ENCODE data around the gene FRYL. TPM values are rescaled to one million over a fixed set of nuclear protein-coding genes. Genes with fewer than 3 reads are reported as not detected.

Gene FRYL
- total and polyA plus RNA-seq, 12 donors: 11.7 to 60.1 (median 36.4) TPM

GRCh38 chr4:48669086-48669485 lies 111.0 kb downstream of the FRYL start:
- DNase-seq (no peak), ATAC-seq (peak in 1 of 8 donors; percentile 18)
- no peak for TF ChIP-seq CTCF (IDR thresholded peaks at IDR 0.05)
- intact Hi-C loops (cut with DNase I): loop anchor here in 2 of 10 donors (5.0 kb wide), 1 partner anchor 77 kb away; no protein-coding TSS in a partner anchor
- peaks cover 0 to 71% (median 44%) of the 10 kb centered on the region in 9 donors for H3K4me1 ChIP-seq
- H3K9me3 ChIP-seq: peaks cover 0 to 5% (median 0%) of the 10 kb centered on the region in 11 donors
- WGBS, 2 donors: 94 to 97% methylated on average over 3 of the region's 3 CpGs
- no peak overlapping the region for H3K4me3 ChIP-seq
- H3K27ac ChIP-seq: peak overlapping the region in 4 of 10 donors; percentile 45 to 80 (median 67)
- no peaks in the 10 kb centered on the region for H3K27me3 ChIP-seq
- H3K36me3 ChIP-seq: no peaks in the 10 kb centered on the region

- Histone ChIP-seq H3K9me3 (peaks cover 0 to 5% (median 0%) of the 10 kb centered on the region in 11 donors), H3K4me1 (peaks cover 0 to 76% (median 44%) of the 10 kb centered on the region in 9 donors), H3K27me3 (no peaks in the 10 kb centered on the region), H3K4me3 (no peak overlapping the region), H3K36me3 (no peaks in the 10 kb centered on the region), H3K27ac (peak overlapping the region in 9 of 10 donors; percentile 33 to 80 (median 55))
- TF ChIP-seq CTCF (IDR thresholded peaks at IDR 0.05): no peak
- ATAC-seq (peak; percentile 24 to 85 (median 66)), DNase-seq (no peak)
- 72 to 76% methylated on average over 4 of the region's 4 CpGs for WGBS, 2 donors
- intact Hi-C loops (cut with DNase I): loop anchor here in 2 of 10 donors (5.0 kb wide), 1 partner anchor 76 kb away; no protein-coding TSS in a partner anchor
Observed at GRCh38 chr4:48668254-48669017, 111.6 kb downstream of the FRYL start.

GRCh38 chr4:48667148-48667547 lies 112.9 kb downstream of the FRYL start:
- peak in 5 of 8 donors; percentile 43 to 61 (median 53) for ATAC-seq
- Histone ChIP-seq H3K4me1 (peaks cover 0 to 63% (median 44%) of the 10 kb centered on the region in 9 donors), H3K27ac (peak overlapping the region in 6 of 10 donors; percentile 1 to 80 (median 38)), H3K36me3 (no peaks in the 10 kb centered on the region), H3K27me3 (no peaks in the 10 kb centered on the region), H3K9me3 (peaks cover 0 to 16% (median 6%) of the 10 kb centered on the region in 11 donors), H3K4me3 (no peak overlapping the region)
- WGBS, 2 donors: 54 to 62% methylated on average over 2 of the region's 2 CpGs
- TF ChIP-seq CTCF (IDR thresholded peaks at IDR 0.05): no peak
- intact Hi-C loops (cut with DNase I): loop anchor here in 2 of 10 donors (5.0 kb wide), 1 partner anchor 75 kb away; no protein-coding TSS in a partner anchor
- no peak for DNase-seq

GRCh38 chr4:48665555-48666186 lies 114.4 kb downstream of the FRYL start:
- ATAC-seq (peak in 2 of 8 donors; percentile 50 to 59), DNase-seq (no peak)
- TF ChIP-seq CTCF (IDR thresholded peaks at IDR 0.05): no peak
- Histone ChIP-seq H3K9me3 (peaks cover 0 to 19% (median 8%) of the 10 kb centered on the region in 11 donors), H3K27me3 (no peaks in the 10 kb centered on the region), H3K36me3 (no peaks in the 10 kb centered on the region), H3K4me1 (peaks cover 0 to 65% (median 44%) of the 10 kb centered on the region in 9 donors), H3K4me3 (no peak overlapping the region), H3K27ac (peak overlapping the region in 5 of 10 donors; percentile 13 to 80 (median 25))
- intact Hi-C loops (cut with DNase I): loop anchor here in 2 of 10 donors (5.0 kb wide), 1 partner anchor 73 kb away; no protein-coding TSS in a partner anchor
- WGBS, 2 donors: 68 to 75% methylated on average over 4 of the region's 4 CpGs

Measured in heart right ventricle (tissue), 16 donors.